ENCODE results near the gene KRTAP10-12.

DNA sequence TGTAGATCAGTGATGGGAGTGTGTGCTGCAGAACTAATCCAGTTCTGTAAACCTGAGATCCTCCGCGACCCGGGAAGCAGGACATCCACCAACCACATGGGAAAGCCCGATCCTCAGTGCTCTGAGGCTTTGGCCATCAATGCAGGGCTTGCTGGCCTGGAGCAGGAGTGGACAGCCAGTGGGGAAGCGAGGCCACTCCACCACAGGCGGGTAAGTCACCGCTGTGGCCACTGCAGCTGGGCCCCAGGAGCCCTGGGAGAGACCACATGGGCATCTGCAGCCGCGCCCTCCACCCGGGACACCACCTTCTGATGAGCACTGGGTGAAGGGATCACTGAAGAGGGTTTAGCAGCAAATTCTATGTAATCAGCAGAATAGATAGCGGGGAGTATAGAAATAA, 15.8 kb upstream of the KRTAP10-12 start:
- TF ChIP-seq, protein P1, sequence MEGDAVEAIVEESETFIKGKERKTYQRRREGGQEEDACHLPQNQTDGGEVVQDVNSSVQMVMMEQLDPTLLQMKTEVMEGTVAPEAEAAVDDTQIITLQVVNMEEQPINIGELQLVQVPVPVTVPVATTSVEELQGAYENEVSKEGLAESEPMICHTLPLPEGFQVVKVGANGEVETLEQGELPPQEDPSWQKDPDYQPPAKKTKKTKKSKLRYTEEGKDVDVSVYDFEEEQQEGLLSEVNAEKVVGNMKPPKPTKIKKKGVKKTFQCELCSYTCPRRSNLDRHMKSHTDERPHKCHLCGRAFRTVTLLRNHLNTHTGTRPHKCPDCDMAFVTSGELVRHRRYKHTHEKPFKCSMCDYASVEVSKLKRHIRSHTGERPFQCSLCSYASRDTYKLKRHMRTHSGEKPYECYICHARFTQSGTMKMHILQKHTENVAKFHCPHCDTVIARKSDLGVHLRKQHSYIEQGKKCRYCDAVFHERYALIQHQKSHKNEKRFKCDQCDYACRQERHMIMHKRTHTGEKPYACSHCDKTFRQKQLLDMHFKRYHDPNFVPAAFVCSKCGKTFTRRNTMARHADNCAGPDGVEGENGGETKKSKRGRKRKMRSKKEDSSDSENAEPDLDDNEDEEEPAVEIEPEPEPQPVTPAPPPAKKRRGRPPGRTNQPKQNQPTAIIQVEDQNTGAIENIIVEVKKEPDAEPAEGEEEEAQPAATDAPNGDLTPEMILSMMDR (IDR thresholded peaks at IDR 0.05) = no peak
- no peak for TF ChIP-seq PRRX2 (CRISPR knock-in tag; IDR thresholded peaks at IDR 0.05)
